ENCODE measurements around the gene TXNDC12. TPM values are rescaled to one million over a fixed set of nuclear protein-coding genes. Genes with fewer than 3 reads are reported as not detected.
"Not testable (repeated sequence)": the region's sequence is repeated elsewhere in the genome, so short reads cannot be mapped to it uniquely, and the experiment has no call there.

TXNDC12 gene
- total RNA-seq, 3 donors from 2014 or later (not counting 1 experiment from before 2014, with no cell fraction given) = 35.0 to 39.4 (median 38.7) TPM

DNA sequence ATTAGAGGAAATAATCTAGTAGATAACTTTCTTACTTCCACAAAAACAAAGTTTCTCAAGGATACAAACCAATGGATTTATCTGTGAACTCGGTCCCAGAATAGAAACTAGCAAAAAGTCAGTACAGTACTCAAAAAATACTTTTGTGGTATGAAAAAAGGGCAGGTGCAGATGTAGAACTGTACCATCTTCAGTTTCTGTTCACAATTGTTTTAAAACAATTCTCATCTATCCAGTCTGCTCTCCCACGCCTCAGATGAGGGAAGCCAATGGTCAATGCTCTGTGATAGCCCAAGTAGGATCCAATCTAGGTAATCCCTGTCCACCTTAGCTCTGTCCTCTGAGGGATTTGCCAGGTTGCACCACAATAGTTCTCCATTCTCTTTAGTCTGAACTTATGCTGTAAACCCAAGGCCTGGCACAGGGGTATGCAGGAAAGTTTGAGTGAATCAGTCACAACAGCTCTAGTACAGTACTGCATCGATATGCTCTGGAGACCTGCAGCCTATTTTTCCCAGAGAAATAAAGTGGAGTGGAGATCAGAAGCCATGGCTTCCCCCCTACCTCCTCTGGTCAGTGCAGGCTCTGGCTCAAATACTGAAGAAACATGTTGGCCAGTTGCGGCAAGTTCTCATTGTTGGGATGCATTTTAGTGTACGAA lies 22.7 kb downstream of the TXNDC12 start:
- Mint-ChIP-seq H3K27me3 (ENCODE audit: low read depth in 2 of 2) (no peaks in the 10 kb centered on the region), H3K4me3 (peak overlapping the region; percentile 92), H3K27ac (peak overlapping the region; percentile 92 to 94), H3K9me3 (no peaks in the 10 kb centered on the region), H3K4me1 (peaks cover 31 to 40% of the 10 kb centered on the region in 2 donors), H3K36me3 (no peaks in the 10 kb centered on the region)
- H3K9me3 ChIP-seq (ENCODE audit: control insufficient read depth, insufficient read depth, low read length) = no peaks in the 10 kb centered on the region
- ATAC-seq (no peak), DNase-seq (peak in 1 of 2 donors; percentile 13)
- peaks cover 21% of the 10 kb centered on the region for H3K4me1 ChIP-seq (ENCODE audit: control insufficient read depth, insufficient read depth, low read length)
- H3K4me3 ChIP-seq (ENCODE audit: low read length) = peak overlapping the region; percentile 83
- H3K36me3 ChIP-seq (ENCODE audit: control insufficient read depth, insufficient read depth, low read length) = peaks cover 2% of the 10 kb centered on the region
- WGBS (ENCODE audit: insufficient coverage) = 55% methylated on average over 5 of the region's 5 CpGs
- no peak overlapping the region for H3K27ac ChIP-seq (ENCODE audit: low read length)
- H3K27me3 ChIP-seq (ENCODE audit: control insufficient read depth, insufficient read depth, low read length) = no peaks in the 10 kb centered on the region
- intact Hi-C loops (cut with micrococcal nuclease) = loop anchor here (5.0 kb wide), 1 partner anchor 335 kb away; the partner anchor contains the start of gene CC2D1B
- TF ChIP-seq CTCF (IDR thresholded peaks at IDR 0.05) = no peak

GRCh38 chr1:52028839-52029238 lies 26.2 kb downstream of the TXNDC12 start:
- Histone ChIP-seq H3K36me3 (ENCODE audit: control insufficient read depth, insufficient read depth, low read length) (peaks cover 12% of the 10 kb centered on the region), H3K4me1 (ENCODE audit: control insufficient read depth, insufficient read depth, low read length) (peaks cover 20% of the 10 kb centered on the region)
- H3K27ac Mint-ChIP-seq; ATAC-seq; H3K4me3 Mint-ChIP-seq; H3K27me3 Mint-ChIP-seq (ENCODE audit: low read depth in 2 of 2); H3K27me3 ChIP-seq (ENCODE audit: control insufficient read depth, insufficient read depth, low read length); H3K9me3 Mint-ChIP-seq; intact Hi-C loops (cut with micrococcal nuclease); H3K27ac ChIP-seq (ENCODE audit: low read length); DNase-seq; H3K4me3 ChIP-seq (ENCODE audit: low read length); H3K9me3 ChIP-seq (ENCODE audit: control insufficient read depth, insufficient read depth, low read length); H3K36me3 Mint-ChIP-seq: not testable (repeated sequence)
- WGBS (ENCODE audit: insufficient coverage) = 100% methylated on average over 3 of the region's 5 CpGs
- peaks cover 27 to 36% of the 10 kb centered on the region in 2 donors for H3K4me1 Mint-ChIP-seq

DNA sequence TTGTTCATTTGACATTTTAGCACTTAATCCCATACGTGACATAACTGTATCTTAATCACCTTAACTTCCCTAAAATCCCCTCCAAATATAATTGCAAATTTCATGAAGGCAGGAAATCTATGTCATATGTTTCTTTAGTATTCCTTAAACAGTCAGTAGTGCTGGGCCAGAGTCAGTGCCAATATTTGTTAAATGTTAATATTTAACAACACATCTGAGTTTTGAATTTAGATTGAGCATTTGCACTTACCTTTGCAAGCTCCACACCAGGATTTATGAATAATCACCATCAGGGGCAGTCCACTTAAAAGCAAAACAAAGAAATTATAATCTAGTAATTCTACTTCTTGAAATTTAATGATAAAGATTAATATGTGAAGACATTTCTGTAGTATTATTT lies 26.7 kb downstream of the TXNDC12 start:
- Histone ChIP-seq H3K4me3 (ENCODE audit: low read length) (no peak overlapping the region), H3K27me3 (ENCODE audit: control insufficient read depth, insufficient read depth, low read length) (no peaks in the 10 kb centered on the region), H3K27ac (ENCODE audit: low read length) (no peak overlapping the region), H3K4me1 (ENCODE audit: control insufficient read depth, insufficient read depth, low read length) (peaks cover 17% of the 10 kb centered on the region), H3K9me3 (ENCODE audit: control insufficient read depth, insufficient read depth, low read length) (no peaks in the 10 kb centered on the region), H3K36me3 (ENCODE audit: control insufficient read depth, insufficient read depth, low read length) (peaks cover 17% of the 10 kb centered on the region)
- Mint-ChIP-seq H3K36me3 (no peaks in the 10 kb centered on the region), H3K9me3 (no peaks in the 10 kb centered on the region), H3K27me3 (ENCODE audit: low read depth in 2 of 2) (no peaks in the 10 kb centered on the region), H3K27ac (no peak overlapping the region), H3K4me3 (no peak overlapping the region), H3K4me1 (peaks cover 25 to 31% of the 10 kb centered on the region in 2 donors)
- ATAC-seq (no peak), DNase-seq (no peak)
- 100% methylated on average over 1 of the region's 1 CpG for WGBS (ENCODE audit: insufficient coverage)
- no peak for TF ChIP-seq CTCF (IDR thresholded peaks at IDR 0.05)
- intact Hi-C loops (cut with micrococcal nuclease) = no loop called here

- H3K27ac ChIP-seq (ENCODE audit: low read length) = no peak overlapping the region
- WGBS (ENCODE audit: insufficient coverage) = 100% methylated on average over 2 of the region's 2 CpGs
- DNase-seq (no peak), ATAC-seq (no peak)
- TF ChIP-seq CTCF (IDR thresholded peaks at IDR 0.05) = no peak
- peaks cover 27% of the 10 kb centered on the region for H3K36me3 ChIP-seq (ENCODE audit: control insufficient read depth, insufficient read depth, low read length)
- peaks cover 2% of the 10 kb centered on the region for H3K4me1 ChIP-seq (ENCODE audit: control insufficient read depth, insufficient read depth, low read length)
- H3K27me3 ChIP-seq (ENCODE audit: control insufficient read depth, insufficient read depth, low read length) = no peaks in the 10 kb centered on the region
- no peaks in the 10 kb centered on the region for H3K9me3 Mint-ChIP-seq
- intact Hi-C loops (cut with micrococcal nuclease) = no loop called here
- H3K4me1 Mint-ChIP-seq = peaks cover 10 to 11% of the 10 kb centered on the region in 2 donors
- H3K4me3 Mint-ChIP-seq = no peak overlapping the region
- no peaks in the 10 kb centered on the region for H3K9me3 ChIP-seq (ENCODE audit: control insufficient read depth, insufficient read depth, low read length)
- no peak overlapping the region for H3K4me3 ChIP-seq (ENCODE audit: low read length)
- H3K27me3 Mint-ChIP-seq (ENCODE audit: low read depth in 2 of 2) = no peaks in the 10 kb centered on the region
- no peak overlapping the region for H3K27ac Mint-ChIP-seq
- no peaks in the 10 kb centered on the region for H3K36me3 Mint-ChIP-seq
Observed at GRCh38 chr1:52026278-52026677, 28.7 kb downstream of the TXNDC12 start.
